Pons (tissue), 1 donor: ENCODE measurements around the gene S100A2.
"Not testable (repeated sequence)": the region's sequence is repeated elsewhere in the genome, so short reads cannot be mapped to it uniquely, and the experiment has no call there.

Source experiments
- DNase-seq: peaks from one replicate; pipeline ENCODE4 v3.0.0-alpha.2; 2016; ENCODE audit warnings: low spot score

The S100A2 gene

GRCh38 chr1:153563991-153564390, 1.7 kb downstream of the S100A2 start:
- no peak for DNase-seq

GRCh38 chr1:153563483-153563901, 2.2 kb downstream of the S100A2 start:
- DNase-seq: no peak

DNA sequence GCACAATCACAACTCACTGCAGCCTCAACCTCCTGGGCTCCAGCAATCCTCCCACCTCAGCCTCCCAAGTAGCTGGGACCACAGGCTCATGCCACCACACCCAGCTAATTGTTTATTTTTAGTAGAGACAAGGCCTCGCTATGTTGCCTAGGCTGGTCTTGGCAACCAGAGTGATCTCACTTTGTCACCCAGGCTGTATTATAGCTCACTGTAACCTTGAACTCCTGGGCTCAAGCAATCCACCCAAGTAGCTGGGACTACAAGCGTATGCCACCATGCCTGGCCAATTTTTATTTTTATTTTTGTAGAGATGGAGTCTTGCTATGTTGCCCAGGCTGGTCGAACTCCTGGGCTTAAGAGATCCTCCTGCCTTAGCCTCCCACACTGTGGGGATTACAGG, 3.6 kb downstream of the S100A2 start:
- DNase-seq: not testable (repeated sequence)

GRCh38 chr1:153561466-153561985, 4.1 kb downstream of the S100A2 start:
- DNase-seq: no peak

GRCh38 chr1:153560771-153561465, 4.7 kb downstream of the S100A2 start:
- no peak for DNase-seq

GRCh38 chr1:153560241-153560640, 5.4 kb downstream of the S100A2 start:
- no peak for DNase-seq

DNA sequence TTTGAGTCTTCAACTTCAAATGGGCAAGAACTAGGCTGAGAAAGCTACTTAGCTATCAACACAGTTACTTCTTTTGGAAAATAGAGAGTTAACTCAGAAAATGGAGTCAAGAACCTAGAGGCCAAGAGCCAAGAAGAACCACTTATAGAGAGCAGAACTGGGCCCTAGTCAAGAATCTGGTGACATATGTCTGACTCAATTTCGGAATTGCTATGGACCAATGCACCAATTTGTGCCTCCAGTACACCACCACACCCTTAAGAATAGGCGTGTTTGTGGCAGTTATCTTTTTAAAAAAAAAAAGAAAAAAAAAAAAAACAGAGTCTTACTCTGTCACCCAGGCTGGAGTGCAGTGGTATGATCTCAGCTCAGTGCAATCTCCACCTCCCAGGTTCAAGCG, 7.8 kb downstream of the S100A2 start:
- no peak for DNase-seq

- DNase-seq: no peak
Observed at GRCh38 chr1:153556348-153556747, 9.3 kb downstream of the S100A2 start.

GRCh38 chr1:153553830-153554541, 11.7 kb downstream of the S100A2 start:
- no peak for DNase-seq

GRCh38 chr1:153553096-153553495, 12.5 kb downstream of the S100A2 start:
- no peak for DNase-seq

GRCh38 chr1:153552335-153552734, 13.3 kb downstream of the S100A2 start:
- no peak for DNase-seq

GRCh38 chr1:153550827-153551500, 14.7 kb downstream of the S100A2 start:
- DNase-seq: peak; percentile 28

GRCh38 chr1:153550398-153550758, 15.3 kb downstream of the S100A2 start:
- DNase-seq: no peak

GRCh38 chr1:153549741-153550397, 15.8 kb downstream of the S100A2 start:
- no peak for DNase-seq

DNA sequence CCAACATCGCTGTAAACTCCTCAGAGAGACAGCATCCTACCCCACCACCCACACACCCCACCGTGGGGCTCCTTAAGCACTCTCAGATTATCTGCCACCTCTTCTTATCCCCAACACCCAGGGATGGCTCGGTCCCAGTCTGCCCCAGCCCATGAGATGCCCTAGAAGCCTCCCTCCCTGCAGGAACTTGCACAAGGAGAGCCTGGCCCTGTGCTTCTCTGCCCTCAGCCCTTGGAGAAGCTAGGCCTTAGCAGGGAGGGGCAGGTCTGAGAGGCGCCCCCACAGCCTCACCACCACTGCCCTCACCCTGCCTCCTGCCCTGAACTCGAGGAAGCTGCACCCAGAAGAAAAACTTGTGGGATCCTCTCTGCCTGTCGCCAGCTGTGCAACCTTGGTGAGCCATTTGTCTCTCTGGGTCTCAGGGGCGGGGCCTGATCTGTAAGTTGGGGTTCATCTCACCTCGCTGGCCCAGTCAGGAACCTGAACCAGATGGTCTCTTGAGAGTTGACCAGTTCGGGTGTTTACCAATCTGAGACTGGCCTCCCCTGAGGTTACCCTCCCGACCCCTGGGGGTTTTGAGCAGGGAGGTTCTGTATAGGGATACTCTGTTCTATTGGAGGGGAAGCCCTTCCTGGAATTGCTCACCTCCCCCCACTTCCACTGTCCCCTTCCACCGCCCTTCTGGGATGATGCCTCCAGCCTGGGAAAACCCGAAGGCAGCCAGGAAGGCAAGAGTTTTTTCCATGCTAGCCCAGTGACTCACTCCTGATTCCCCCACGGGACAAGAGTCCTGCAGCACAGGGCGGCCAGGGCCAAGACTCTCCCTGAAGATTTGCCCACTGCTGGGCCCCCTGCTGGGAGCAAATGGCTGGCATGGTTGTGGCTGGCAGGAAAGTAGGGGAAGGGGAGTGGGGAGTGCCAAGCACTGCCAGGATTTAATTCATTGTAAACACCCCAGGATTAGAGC, 16.6 kb downstream of the S100A2 start, which contains the start of gene S100A3:
Gene S100A3 (minus strand): TSS at position 537 of the 967 bp plus-strand sequence. CDS start 773 bp downstream, outside the sequence.
- DNase-seq: no peak

- DNase-seq: no peak
Observed at GRCh38 chr1:153547560-153548551, 17.8 kb downstream of the S100A2 start.

- no peak for DNase-seq
Observed at GRCh38 chr1:153546796-153547559, 18.7 kb downstream of the S100A2 start.

- no peak for DNase-seq
Observed at GRCh38 chr1:153546371-153546770, 19.3 kb downstream of the S100A2 start.
